ENCODE measurements around the gene DOCK9.

The DOCK9 gene

DNA sequence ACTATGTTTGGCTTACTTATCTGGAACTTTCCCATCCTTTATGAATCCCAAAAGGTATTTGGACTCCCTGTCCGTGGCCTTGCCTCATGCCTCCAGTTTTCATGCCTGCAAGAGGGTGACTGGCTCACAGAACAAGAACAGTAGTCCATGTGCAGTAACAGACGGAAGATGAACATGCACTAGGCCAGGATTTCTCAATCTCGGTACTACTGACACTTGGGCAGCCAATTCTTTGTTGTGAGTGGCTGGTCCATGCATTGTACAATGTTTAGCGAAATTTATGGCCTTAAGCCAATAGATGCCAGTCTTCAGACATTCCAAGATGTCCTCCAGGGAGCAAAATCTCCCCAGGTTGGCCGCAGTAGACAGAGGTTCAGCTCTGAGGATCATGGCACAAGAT lies 61.9 kb downstream of the DOCK9 start:
- Histone ChIP-seq H3K27ac (no peak overlapping the region), H3K36me3 (peaks cover 18% of the 10 kb centered on the region)
- TF ChIP-seq, protein P1, sequence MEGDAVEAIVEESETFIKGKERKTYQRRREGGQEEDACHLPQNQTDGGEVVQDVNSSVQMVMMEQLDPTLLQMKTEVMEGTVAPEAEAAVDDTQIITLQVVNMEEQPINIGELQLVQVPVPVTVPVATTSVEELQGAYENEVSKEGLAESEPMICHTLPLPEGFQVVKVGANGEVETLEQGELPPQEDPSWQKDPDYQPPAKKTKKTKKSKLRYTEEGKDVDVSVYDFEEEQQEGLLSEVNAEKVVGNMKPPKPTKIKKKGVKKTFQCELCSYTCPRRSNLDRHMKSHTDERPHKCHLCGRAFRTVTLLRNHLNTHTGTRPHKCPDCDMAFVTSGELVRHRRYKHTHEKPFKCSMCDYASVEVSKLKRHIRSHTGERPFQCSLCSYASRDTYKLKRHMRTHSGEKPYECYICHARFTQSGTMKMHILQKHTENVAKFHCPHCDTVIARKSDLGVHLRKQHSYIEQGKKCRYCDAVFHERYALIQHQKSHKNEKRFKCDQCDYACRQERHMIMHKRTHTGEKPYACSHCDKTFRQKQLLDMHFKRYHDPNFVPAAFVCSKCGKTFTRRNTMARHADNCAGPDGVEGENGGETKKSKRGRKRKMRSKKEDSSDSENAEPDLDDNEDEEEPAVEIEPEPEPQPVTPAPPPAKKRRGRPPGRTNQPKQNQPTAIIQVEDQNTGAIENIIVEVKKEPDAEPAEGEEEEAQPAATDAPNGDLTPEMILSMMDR (IDR thresholded peaks at IDR 0.05; ENCODE audit: low read depth, low read length): no peak

DNA sequence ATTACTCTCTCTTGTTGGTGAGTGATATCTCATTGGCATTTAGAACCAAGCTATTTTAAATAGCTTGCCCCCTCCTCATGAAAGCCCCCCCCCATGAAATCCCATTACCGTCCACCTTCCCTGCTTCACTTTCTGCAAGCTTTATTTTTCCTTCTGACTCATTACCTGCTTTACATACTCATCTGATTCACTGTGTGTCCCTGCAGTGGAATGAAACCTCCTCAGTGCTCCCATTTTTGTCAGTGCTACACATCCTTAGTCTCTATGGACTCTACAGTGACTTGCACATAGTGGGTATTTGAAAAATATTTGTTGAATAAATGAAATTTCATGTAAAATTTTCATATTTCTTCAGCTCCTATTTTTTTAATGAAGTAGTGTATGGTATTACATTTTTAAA lies 62.3 kb downstream of the DOCK9 start:
- H3K36me3 ChIP-seq: peaks cover 16% of the 10 kb centered on the region
- DNase-seq: no peak
- TF ChIP-seq, protein P1 (IDR thresholded peaks at IDR 0.05; ENCODE audit: low read depth, low read length): no peak
- no peaks in the 10 kb centered on the region for H3K9me3 ChIP-seq (ENCODE audit: severe bottlenecking)
- H3K4me3 ChIP-seq (ENCODE audit: low read depth, low read length): no peak overlapping the region
- H3K27me3 ChIP-seq (ENCODE audit: insufficient read depth, low read depth, severe bottlenecking): no peaks in the 10 kb centered on the region
- no peak overlapping the region for H3K27ac ChIP-seq

More for the DNA sequence above, 61.9 kb downstream of the DOCK9 start:
- H3K4me3 ChIP-seq (ENCODE audit: low read depth, low read length): no peak overlapping the region
- no peaks in the 10 kb centered on the region for H3K9me3 ChIP-seq (ENCODE audit: severe bottlenecking)
- DNase-seq: no peak
- no peaks in the 10 kb centered on the region for H3K27me3 ChIP-seq (ENCODE audit: insufficient read depth, low read depth, severe bottlenecking)

DNA sequence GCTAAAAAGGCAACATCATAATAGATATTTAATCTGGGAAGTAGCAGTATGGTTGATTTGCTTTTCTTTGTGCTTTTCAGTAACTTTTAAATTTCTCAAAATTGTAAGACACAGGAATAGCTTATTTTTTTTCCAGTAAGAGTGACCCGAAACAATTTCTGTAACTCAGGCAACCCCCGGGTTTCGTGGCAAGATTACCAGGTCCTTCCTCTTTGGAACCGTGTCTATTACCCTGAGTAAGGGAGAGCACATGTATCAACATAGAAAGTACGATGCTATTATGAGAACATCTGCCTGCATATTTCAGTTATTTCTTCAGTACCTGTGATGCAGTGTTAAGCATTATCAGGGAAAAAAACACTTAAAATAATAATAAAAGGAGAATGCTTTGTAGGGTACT lies 64.1 kb downstream of the DOCK9 start:
- TF ChIP-seq, protein P1 (IDR thresholded peaks at IDR 0.05; ENCODE audit: low read depth, low read length): no peak

DNA sequence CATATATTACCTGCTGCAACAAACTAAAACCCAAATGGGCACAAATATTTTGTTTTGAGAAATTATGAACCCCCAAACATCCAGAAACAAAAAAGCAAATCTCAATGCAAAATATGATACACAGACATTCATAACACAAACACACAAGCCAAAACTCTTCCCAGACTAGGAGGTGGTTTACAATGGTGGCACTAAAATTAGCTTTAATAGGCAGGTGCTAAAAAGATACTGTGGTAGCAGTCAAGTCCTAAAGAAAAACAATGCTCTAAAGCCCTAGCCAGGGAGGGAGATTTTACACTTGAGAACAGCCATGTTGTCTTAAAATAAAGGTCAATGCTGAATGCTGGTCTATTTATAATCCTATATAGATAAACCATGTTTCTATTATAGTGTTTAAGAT lies 65.0 kb downstream of the DOCK9 start:
- Histone ChIP-seq H3K36me3 (peaks cover 17% of the 10 kb centered on the region), H3K4me3 (ENCODE audit: low read depth, low read length) (no peak overlapping the region), H3K27ac (no peak overlapping the region), H3K9me3 (ENCODE audit: severe bottlenecking) (no peaks in the 10 kb centered on the region), H3K27me3 (ENCODE audit: insufficient read depth, low read depth, severe bottlenecking) (no peaks in the 10 kb centered on the region)
- no peak for DNase-seq
- TF ChIP-seq, protein P1 (IDR thresholded peaks at IDR 0.05; ENCODE audit: low read depth, low read length): no peak

More for the DNA sequence above, 64.1 kb downstream of the DOCK9 start:
- Histone ChIP-seq H3K9me3 (ENCODE audit: severe bottlenecking) (no peaks in the 10 kb centered on the region), H3K4me3 (ENCODE audit: low read depth, low read length) (no peak overlapping the region), H3K27ac (no peak overlapping the region), H3K36me3 (peaks cover 17% of the 10 kb centered on the region), H3K27me3 (ENCODE audit: insufficient read depth, low read depth, severe bottlenecking) (no peaks in the 10 kb centered on the region)
- no peak for DNase-seq

DNA sequence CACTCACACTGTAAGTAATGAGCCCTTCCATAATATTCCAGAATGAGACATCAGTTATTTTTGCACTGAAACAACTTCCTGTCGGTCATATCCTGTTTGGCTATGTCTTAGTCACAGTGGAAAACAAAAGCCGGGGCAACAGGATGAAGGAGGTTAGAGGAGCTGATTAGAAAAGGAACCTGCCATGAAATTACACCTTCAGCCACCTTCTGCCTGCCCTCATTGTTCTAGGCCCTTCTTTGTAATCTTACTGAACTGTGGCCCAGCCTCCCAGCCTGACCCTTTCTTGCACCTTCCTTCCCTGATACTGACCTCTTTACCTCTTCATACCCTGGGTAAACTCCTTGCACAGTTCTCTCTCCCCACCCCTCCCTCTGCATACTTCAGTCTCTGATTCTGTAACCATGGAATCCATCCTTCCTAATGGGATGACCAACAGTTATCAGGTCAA lies 67.3 kb downstream of the DOCK9 start:
- Histone ChIP-seq H3K27me3 (ENCODE audit: insufficient read depth, low read depth, severe bottlenecking) (no peaks in the 10 kb centered on the region), H3K36me3 (peaks cover 24% of the 10 kb centered on the region), H3K9me3 (ENCODE audit: severe bottlenecking) (peaks cover 6% of the 10 kb centered on the region), H3K27ac (no peak overlapping the region), H3K4me3 (ENCODE audit: low read depth, low read length) (no peak overlapping the region)
- DNase-seq: no peak
- TF ChIP-seq, protein P1 (IDR thresholded peaks at IDR 0.05; ENCODE audit: low read depth, low read length): no peak

DNA sequence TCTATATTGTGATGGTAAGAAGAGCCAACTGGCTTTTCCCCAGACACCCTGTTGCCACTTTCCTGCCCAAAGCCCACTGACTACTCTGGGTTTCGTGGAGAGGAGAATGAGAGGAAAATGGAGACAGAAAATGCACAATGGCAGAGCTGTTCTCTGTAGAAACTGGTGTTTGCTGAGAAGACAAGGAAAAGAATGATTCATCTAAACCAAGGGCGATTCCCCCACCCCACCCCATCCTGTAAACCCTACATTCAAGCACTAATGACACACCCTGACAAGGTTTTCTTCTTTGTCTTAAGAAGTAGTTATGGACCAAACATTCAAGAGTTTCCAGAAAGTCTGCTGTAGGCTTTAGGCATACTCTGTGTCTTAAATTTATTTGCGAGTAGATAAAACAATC lies 68.8 kb downstream of the DOCK9 start:
- no peaks in the 10 kb centered on the region for H3K27me3 ChIP-seq (ENCODE audit: insufficient read depth, low read depth, severe bottlenecking)
- H3K36me3 ChIP-seq: peaks cover 13% of the 10 kb centered on the region
- no peak overlapping the region for H3K4me3 ChIP-seq (ENCODE audit: low read depth, low read length)
- no peak overlapping the region for H3K27ac ChIP-seq
- H3K9me3 ChIP-seq (ENCODE audit: severe bottlenecking): peaks cover 6% of the 10 kb centered on the region
- TF ChIP-seq, protein P1 (IDR thresholded peaks at IDR 0.05; ENCODE audit: low read depth, low read length): no peak
- DNase-seq: no peak
